ENCODE results near the gene MARCHF10. TPM values are rescaled to one million over a fixed set of nuclear protein-coding genes. Genes with fewer than 3 reads are reported as not detected.

Gene MARCHF10
- total and polyA plus RNA-seq, 2 of the 4 experiments (the other 2 are of a cell fraction) = 0.18 to 0.74 TPM

- DNase-seq (no peak), ATAC-seq (ENCODE audit: low read depth) (no peak)
- intact Hi-C loops (cut with micrococcal nuclease) = no loop called here
- no peak overlapping the region for H2BK20ac ChIP-seq (ENCODE audit: low read depth, low read length)
- no peaks in the 10 kb centered on the region for H4K20me1 ChIP-seq (ENCODE audit: insufficient read depth, low read length)
- dilution Hi-C loops (cut with HindIII; ENCODE audit: low sequenced_read_pairs, unreplicated experiment) = no loop called here
- no peaks in the 10 kb centered on the region for H3K36me3 ChIP-seq (ENCODE audit: control insufficient read depth, insufficient read depth, low read length)
- in situ Hi-C loops (cut with MboI; ENCODE audit: low sequenced_read_pairs) = no loop called here
- H3K4me1 ChIP-seq (ENCODE audit: control insufficient read depth, insufficient read depth, low read length) = peaks cover 6% of the 10 kb centered on the region
- H3K18ac ChIP-seq (ENCODE audit: low read depth, low read length) = no peak overlapping the region
- H3K4me2 ChIP-seq (ENCODE audit: low read depth, low read length) = no peak overlapping the region
- peaks cover 6% of the 10 kb centered on the region for H3K9me1 ChIP-seq (ENCODE audit: insufficient read depth, low read length)
- H3K27ac ChIP-seq (ENCODE audit: insufficient read depth, low read length) = no peak overlapping the region
- no peaks in the 10 kb centered on the region for H3K79me1 ChIP-seq (ENCODE audit: low read depth in 1 of 2, low read length in 2 of 2)
- H2AK5ac ChIP-seq (ENCODE audit: low read depth, low read length) = no peak overlapping the region
- no TSS peak for BruUV-seq (replicated peaks)
- no peak overlapping the region for H3K4me3 ChIP-seq (ENCODE audit: insufficient read depth, low read depth, low read length)
- no peak overlapping the region for H3K56ac ChIP-seq (ENCODE audit: extremely low read depth, insufficient read depth, low read length)
- no peak overlapping the region for H3K9ac ChIP-seq (ENCODE audit: low read depth, low read length)
- no CpG with 5 or more reads among the region's 1 CpG for WGBS, 2 experiments (ENCODE audit: extremely low coverage in 2 of 2, insufficient read length in 1 of 2)
- H2AK9ac ChIP-seq (replicated peaks; ENCODE audit: low read depth, low read length, poor library complexity) = no peak overlapping the region
- no peak overlapping the region for H3K4ac ChIP-seq (ENCODE audit: low read depth, low read length)
- ChIA-PET POLR2A (ENCODE audit: unreplicated experiment) (no interaction called here), CTCF (no interaction called here)
- no peaks in the 10 kb centered on the region for H3K27me3 ChIP-seq (ENCODE audit: control insufficient read depth, insufficient read depth, low read length)
- no peaks in the 10 kb centered on the region for H3K9me3 ChIP-seq (ENCODE audit: control insufficient read depth, insufficient read depth, low read length)
- no peak overlapping the region for H4K91ac ChIP-seq (ENCODE audit: insufficient read depth, low read depth, low read length)
- no peak overlapping the region for H2AFZ ChIP-seq (replicated peaks; ENCODE audit: low read length, poor library complexity)
- TF ChIP-seq MXI1 (IDR thresholded peaks at IDR 0.05; ENCODE audit: borderline replicate concordance, low read depth, low read length) (no peak), BHLHE40 (IDR thresholded peaks at IDR 0.05; ENCODE audit: low read depth, low read length) (no peak), POLR2A (IDR thresholded peaks at IDR 0.05; ENCODE audit: low read depth, low read length) (no peak), RFX5 (IDR thresholded peaks at IDR 0.05; ENCODE audit: low read depth, low read length) (no peak), FOS (IDR thresholded peaks at IDR 0.05; ENCODE audit: low read depth, low read length) (no peak)
- H2BK5ac ChIP-seq (ENCODE audit: low read depth, low read length, poor library complexity, severe bottlenecking) = no peak overlapping the region
- H3K14ac ChIP-seq (replicated peaks; ENCODE audit: low read depth, low read length) = no peak overlapping the region
- no peak overlapping the region for H4K5ac ChIP-seq (ENCODE audit: low read depth, low read length)
- no peak overlapping the region for H4K8ac ChIP-seq (ENCODE audit: low read depth in 2 of 2, low read length in 2 of 2)
- no peak overlapping the region for H2BK120ac ChIP-seq (ENCODE audit: low read depth, low read length)
- H2BK15ac ChIP-seq (ENCODE audit: low read depth, low read length) = no peak overlapping the region
- H3K23ac ChIP-seq (ENCODE audit: low read depth, low read length) = no peak overlapping the region
These were observed 88.5 kb downstream of the MARCHF10 start for GRCh38 chr17:62719586-62719985.

Data from IMR-90 (cell line).